ENCODE measurements around the gene AGPAT2. TPM values are rescaled to one million over a fixed set of nuclear protein-coding genes. Genes with fewer than 3 reads are reported as not detected.

The AGPAT2 gene
- total RNA-seq, 1 donor from 2014 or later: 72.9 TPM

GRCh38 chr9:136696502-136696901, 9.2 kb upstream of the AGPAT2 start:
- H3K4me3 ChIP-seq (ENCODE audit: low read depth, low read length): no peak overlapping the region
- no peak for TF ChIP-seq CTCF (IDR thresholded peaks at IDR 0.05; ENCODE audit: insufficient read depth, low read length, poor library complexity, severe bottlenecking)
- DNase-seq (ENCODE audit: low read depth): no peak
- H3K27me3 ChIP-seq (ENCODE audit: control insufficient read depth, insufficient read depth, low read length): peaks cover 11% of the 10 kb centered on the region
- no peaks in the 10 kb centered on the region for H3K36me3 ChIP-seq (ENCODE audit: control insufficient read depth, insufficient read depth, low read length)

DNA sequence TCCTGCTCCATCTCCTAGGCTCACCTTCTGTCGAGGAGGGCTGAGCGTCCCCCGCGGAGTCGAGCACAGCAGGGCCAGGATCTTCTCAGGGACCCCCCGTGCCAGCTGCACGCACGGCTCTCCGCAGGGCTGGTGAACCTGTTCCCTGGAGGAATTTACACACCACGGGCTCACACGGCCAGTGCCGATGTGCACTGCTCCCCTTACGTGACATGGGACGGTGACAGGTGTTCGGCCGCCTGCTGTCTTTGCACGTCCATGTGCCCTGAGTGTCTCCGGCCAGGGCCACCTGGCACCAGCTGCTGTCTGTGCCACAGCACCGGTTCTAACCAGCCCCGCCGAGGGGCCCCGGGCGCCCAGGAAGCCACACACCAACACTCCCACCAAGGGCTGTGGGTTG, 8.7 kb upstream of the AGPAT2 start:
- TF ChIP-seq CTCF (IDR thresholded peaks at IDR 0.05; ENCODE audit: insufficient read depth, low read length, poor library complexity, severe bottlenecking): no peak
- DNase-seq (ENCODE audit: low read depth): no peak
- no peak overlapping the region for H3K4me3 ChIP-seq (ENCODE audit: low read depth, low read length)
- no peaks in the 10 kb centered on the region for H3K36me3 ChIP-seq (ENCODE audit: control insufficient read depth, insufficient read depth, low read length)
- peaks cover 6% of the 10 kb centered on the region for H3K27me3 ChIP-seq (ENCODE audit: control insufficient read depth, insufficient read depth, low read length)

- TF ChIP-seq CTCF (IDR thresholded peaks at IDR 0.05; ENCODE audit: insufficient read depth, low read length, poor library complexity, severe bottlenecking): no peak
- peak; percentile 26 for DNase-seq (ENCODE audit: low read depth)
- no peaks in the 10 kb centered on the region for H3K36me3 ChIP-seq (ENCODE audit: control insufficient read depth, insufficient read depth, low read length)
- no peak overlapping the region for H3K4me3 ChIP-seq (ENCODE audit: low read depth, low read length)
- peaks cover 4% of the 10 kb centered on the region for H3K27me3 ChIP-seq (ENCODE audit: control insufficient read depth, insufficient read depth, low read length)
Observed at GRCh38 chr9:136695435-136695895, 8.2 kb upstream of the AGPAT2 start.

- TF ChIP-seq CTCF (IDR thresholded peaks at IDR 0.05; ENCODE audit: insufficient read depth, low read length, poor library complexity, severe bottlenecking): no peak
- Histone ChIP-seq H3K4me3 (ENCODE audit: low read depth, low read length) (no peak overlapping the region), H3K36me3 (ENCODE audit: control insufficient read depth, insufficient read depth, low read length) (no peaks in the 10 kb centered on the region), H3K27me3 (ENCODE audit: control insufficient read depth, insufficient read depth, low read length) (peaks cover 4% of the 10 kb centered on the region)
- DNase-seq (ENCODE audit: low read depth): no peak
Observed at GRCh38 chr9:136694872-136695247, 7.6 kb upstream of the AGPAT2 start.

DNA sequence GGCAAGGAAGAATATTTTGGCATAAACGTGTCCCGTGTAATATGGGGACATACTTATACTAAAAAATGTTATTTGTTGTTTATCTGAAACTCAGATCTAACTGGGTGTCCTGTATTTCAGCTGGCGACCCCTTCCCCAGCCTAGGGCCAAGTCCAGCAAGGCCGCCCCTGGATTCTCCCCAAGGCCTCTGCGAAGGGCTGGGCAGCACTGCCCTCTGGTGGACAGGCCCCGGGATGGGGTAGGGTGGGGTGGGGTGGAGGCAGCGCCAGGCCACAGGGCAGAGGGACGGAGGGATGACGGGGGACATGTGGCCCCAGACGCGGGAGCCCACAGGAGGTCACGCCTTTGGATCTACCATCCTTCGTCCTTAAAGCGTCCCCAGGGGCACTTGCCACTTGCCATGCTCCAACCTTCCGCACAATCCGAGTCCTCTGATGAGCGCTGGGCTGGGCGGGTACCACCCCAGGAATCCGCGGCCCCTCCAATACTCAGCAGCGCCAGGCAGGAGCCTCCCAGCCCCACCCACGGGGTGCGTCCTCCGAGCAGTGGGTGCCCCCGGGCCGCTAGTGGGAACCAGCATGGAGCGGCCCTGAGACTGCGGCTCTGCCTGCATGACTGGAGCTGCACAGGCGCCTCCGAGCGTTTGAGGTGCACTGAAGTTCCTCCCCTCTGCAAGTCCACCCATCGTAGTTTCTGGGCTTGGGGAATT, 7.1 kb upstream of the AGPAT2 start:
- Histone ChIP-seq H3K36me3 (ENCODE audit: control insufficient read depth, insufficient read depth, low read length) (no peaks in the 10 kb centered on the region), H3K4me3 (ENCODE audit: low read depth, low read length) (no peak overlapping the region), H3K27me3 (ENCODE audit: control insufficient read depth, insufficient read depth, low read length) (peaks cover 4% of the 10 kb centered on the region)
- DNase-seq (ENCODE audit: low read depth): no peak
- TF ChIP-seq CTCF (IDR thresholded peaks at IDR 0.05; ENCODE audit: insufficient read depth, low read length, poor library complexity, severe bottlenecking): peak; percentile 98
